Keratinocyte (primary cell): ENCODE measurements around the gene GLOD4.

Experiments
- EZH2 ChIP-seq: IDR thresholded peaks from one replicate; pipeline ENCODE4 v1.6.1; 2012; ENCODE audit warnings: inconsistent platforms, mild to moderate bottlenecking, low read length, moderate library complexity
- TF ChIP-seq, protein P1 (sequence below), 3 experiments: IDR thresholded peaks in 1 of 3; conservative IDR thresholded peaks in 1 of 3; optimal IDR thresholded peaks in 1 of 3; 2 replicates in 2 of 3; 3 replicates in 1 of 3; pipeline versions ENCODE3 to v1.5.1; 2011; ENCODE audit warnings: low read length in 3 of 3, mild to moderate bottlenecking in 3 of 3, moderate library complexity in 2 of 3, control low read depth in 1 of 3, inconsistent platforms in 1 of 3; ENCODE audit not compliant: insufficient read depth in 2 of 3; ENCODE audit errors: extremely low read depth in 1 of 3

- TF ChIP-seq, protein P1, sequence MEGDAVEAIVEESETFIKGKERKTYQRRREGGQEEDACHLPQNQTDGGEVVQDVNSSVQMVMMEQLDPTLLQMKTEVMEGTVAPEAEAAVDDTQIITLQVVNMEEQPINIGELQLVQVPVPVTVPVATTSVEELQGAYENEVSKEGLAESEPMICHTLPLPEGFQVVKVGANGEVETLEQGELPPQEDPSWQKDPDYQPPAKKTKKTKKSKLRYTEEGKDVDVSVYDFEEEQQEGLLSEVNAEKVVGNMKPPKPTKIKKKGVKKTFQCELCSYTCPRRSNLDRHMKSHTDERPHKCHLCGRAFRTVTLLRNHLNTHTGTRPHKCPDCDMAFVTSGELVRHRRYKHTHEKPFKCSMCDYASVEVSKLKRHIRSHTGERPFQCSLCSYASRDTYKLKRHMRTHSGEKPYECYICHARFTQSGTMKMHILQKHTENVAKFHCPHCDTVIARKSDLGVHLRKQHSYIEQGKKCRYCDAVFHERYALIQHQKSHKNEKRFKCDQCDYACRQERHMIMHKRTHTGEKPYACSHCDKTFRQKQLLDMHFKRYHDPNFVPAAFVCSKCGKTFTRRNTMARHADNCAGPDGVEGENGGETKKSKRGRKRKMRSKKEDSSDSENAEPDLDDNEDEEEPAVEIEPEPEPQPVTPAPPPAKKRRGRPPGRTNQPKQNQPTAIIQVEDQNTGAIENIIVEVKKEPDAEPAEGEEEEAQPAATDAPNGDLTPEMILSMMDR (optimal IDR thresholded peaks at IDR 0.05 in 1 of 3, IDR thresholded peaks at IDR 0.05 in 1 of 3, conservative IDR thresholded peaks at IDR 0.05 in 1 of 3; ENCODE audit: extremely low read depth in 1 of 3, insufficient read depth in 2 of 3, low read length in 3 of 3): no peak
- TF ChIP-seq EZH2: no peak
These were observed 15.3 kb upstream of the GLOD4 start for GRCh38 chr17:797236-797840.
